GM19455 (cell line): ENCODE data around the gene ZFR2.

ENCODE experiments used
- ATAC-seq: cut with Tn5 transposase; IDR thresholded peaks from one replicate; pipeline ENCODE4 v1.9.1; 2021; ENCODE audit not compliant: unreplicated experiment

The ZFR2 gene

DNA sequence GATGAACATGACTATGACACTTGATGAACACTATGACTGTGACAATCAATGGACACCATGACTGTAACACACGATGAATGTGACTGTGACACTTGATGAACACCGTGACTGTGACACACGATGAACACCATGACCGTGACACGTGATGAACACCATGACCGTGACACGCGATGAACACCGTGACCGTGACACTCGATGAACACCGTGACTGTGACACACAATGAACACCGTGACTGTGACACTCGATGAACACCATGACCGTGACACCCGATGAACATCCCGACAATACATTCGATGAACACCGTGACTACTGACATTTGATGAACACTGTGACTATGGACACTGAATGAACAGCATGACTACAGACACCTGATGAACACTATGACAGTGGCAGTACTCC lies 30.9 kb downstream of the ZFR2 start:
- no peak for ATAC-seq

DNA sequence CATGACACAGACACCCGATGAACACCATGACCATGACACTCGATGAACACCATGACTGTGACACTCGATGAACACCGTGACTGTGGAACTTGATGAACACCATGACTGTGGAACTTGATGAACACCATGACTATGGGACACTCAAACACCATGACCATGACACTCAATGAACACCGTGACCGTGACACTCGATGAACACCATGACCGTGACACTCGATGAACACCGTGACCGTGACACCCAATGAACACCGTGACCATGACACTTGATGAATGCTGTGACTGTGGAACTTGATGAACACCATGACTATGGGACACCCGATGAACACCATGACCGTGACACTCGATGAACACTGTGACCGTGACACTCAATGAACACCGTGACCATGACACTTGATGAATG lies 31.5 kb downstream of the ZFR2 start:
- no peak for ATAC-seq

- no peak for ATAC-seq
These were observed 32.0 kb downstream of the ZFR2 start for GRCh38 chr19:3836887-3837286.

GRCh38 chr19:3835055-3835435 lies 33.8 kb downstream of the ZFR2 start:
- ATAC-seq: no peak

- no peak for ATAC-seq
These were observed 34.3 kb downstream of the ZFR2 start for GRCh38 chr19:3834349-3835054.

GRCh38 chr19:3833578-3834348 lies 35.1 kb downstream of the ZFR2 start:
- no peak for ATAC-seq

DNA sequence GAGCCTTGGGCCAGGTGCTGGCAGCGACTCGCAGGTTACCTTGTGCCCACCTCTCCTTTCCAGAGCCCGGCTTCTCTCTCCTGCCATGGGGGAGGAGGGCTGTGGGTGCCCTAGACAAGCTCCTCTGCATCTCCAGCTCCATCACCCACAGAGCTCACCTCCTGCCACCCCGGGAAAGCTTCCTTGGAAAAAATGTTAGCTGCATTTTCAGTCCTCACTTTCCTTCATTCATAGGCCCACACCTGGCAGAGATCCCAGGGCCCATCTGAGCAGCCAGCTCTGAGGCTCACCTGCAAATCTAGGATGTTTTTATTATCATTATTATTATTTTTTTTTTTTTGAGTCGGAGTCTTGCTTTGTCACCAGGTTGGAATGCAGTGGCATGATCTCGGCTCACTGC lies 36.8 kb downstream of the ZFR2 start:
- ATAC-seq: no peak

GRCh38 chr19:3831601-3832000 lies 37.2 kb downstream of the ZFR2 start:
- ATAC-seq: no peak

DNA sequence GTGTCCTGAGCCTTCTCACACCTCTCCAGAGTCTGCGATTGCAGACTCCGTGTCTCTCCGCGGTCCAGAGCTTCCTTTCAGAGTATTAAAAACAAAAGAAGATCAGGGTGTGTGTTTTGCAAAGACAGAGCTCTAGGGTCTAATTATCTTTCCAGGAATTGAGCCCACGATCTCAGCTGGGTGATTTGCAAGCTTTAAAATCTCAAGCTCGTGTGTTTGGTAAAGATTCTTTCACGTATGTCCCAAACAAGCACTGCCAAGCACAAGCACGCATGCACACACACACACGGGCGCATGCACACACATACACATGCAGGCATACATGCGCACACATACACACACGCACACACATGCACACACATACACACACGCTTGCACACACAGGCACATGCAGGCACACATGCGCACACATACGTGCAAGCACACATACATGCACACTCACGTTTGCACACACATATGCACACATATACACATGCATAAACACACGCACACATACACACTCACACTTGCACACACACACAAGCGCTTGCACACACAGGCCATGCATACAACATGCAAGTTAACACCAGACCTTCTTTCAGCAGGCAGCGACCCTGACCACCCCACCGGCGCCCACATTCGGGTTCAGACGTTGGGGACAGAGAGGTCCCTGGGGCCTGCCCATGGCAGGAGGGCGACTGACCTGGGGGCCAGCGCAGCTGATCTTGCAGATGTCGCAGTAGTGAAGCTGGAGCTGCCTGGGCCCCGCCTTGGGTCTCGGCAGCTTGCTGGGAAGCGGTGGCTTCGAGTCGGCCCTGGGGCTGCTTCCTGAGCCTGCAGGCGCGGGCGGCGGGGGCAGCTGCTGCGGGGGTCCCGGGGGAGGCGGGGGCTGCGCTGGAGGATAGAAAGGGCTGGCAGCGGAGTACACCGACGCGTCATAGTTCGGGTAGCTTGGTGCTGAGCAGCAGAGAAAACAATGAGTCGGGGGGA lies 37.9 kb downstream of the ZFR2 start:
- ATAC-seq: no peak

GRCh38 chr19:3827306-3827705 lies 41.5 kb downstream of the ZFR2 start:
- ATAC-seq: no peak

DNA sequence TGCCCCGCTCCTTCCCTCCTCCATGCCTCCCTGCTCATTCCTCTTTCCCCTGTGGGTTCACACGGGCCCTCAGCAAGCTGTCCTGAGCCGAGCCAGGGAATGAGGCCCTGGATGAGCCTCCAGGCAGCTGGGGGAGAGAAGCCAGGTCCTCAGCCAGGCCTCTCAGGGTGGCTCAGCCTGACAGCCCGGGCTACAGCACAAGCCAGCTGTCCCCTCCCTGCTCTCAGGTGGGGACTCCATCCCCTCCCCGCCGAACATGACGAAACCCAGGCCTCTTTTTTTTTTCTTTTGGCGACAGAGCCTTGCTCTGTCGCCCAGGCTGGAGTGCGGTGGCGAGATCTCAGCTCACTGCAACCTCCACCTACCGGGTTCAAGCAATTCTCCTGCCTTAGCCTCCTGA lies 42.7 kb downstream of the ZFR2 start:
- no peak for ATAC-seq

DNA sequence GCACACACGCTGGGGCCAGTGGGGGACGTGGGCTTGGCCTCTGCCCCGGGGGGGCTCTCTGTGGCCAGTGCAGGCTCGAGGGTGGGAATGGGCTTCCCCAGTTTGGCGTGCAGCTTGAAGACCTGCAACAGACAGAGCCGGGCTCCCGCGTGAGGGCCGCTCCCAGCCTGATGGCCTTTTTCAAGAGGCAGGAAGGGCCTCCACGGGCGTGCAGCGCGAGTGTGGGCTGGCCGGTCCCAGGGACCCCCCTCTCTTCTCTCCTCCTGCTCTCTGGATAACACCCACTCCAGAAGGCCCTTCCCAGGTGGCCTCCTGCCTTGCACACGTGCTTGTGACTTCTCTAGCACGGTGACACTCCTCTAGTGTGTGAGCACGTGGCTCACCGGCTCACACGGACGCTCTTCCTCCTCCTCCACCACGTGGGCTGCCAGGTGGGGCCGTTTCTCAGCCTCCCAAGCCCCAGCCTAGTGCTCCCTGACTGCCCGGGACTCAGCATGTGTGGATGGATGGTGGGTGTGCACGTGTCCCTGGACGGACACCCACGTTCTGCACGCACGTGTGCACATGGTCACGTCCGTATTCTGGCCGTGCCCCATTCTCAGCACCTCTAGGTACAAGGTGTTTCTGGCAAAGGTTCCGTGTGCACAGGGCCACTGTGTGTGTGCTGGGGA lies 43.4 kb downstream of the ZFR2 start:
- ATAC-seq: no peak

- no peak for ATAC-seq
These were observed 45.5 kb downstream of the ZFR2 start for GRCh38 chr19:3823350-3823713.

DNA sequence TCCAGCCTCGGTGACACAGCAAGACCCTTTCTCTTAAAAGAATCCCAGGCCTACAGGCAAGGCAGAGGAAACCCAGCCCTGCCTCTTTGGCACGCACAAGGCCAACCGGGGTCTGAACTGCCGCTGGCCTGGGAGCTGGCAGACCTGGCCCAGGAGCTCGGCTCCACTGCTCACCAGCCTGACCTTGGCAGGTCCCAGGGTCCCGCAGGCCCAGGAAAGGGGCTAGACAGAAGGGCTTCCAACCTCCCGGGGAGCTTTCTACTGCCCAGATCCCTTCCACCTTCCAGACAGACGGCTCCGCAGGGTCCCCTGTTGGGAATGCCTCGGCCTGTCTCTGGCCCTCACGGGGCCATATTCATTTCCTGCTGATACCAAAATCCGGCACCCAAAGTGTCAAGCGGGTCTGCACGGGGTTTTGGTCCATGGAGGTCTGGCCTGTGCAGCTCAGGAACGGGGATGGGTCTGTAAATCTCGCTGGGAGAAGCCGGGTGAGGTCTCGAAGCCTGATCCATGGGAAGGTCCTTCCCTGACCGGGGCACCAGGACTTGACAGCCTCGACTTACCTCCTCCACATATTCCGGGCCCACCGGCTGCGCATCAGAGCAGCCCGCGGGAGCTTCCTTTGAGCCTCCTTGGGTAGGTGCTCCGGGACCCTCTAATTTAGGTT lies 46.0 kb downstream of the ZFR2 start:
- no peak for ATAC-seq

DNA sequence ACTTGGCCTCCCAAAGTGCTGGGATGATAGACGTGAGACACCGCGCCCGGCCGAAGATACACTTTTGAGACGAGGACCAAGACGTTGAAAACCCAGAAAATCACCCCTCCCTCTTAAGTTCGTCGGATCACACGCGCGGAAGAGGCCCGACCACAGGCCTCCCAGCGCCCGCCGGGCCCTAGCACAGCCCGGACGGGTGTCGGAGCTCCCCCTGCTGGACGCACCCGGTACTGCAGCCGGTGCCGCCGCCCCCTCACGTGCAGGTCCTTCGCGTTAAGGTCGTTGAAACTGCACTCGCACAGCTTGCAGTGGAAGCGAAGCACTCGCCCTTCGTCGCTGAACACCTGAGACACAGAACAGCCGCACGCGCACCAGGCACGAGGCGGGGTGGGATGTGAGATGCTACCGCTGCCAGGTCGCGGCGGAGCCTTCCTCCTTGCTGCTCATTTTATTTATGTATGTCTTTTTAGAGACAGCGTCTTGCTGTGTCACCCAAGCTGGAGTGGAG lies 46.9 kb downstream of the ZFR2 start:
- no peak for ATAC-seq

- no peak for ATAC-seq
These were observed 47.7 kb downstream of the ZFR2 start for GRCh38 chr19:3821156-3821555.

- no peak for ATAC-seq
These were observed 48.8 kb downstream of the ZFR2 start for GRCh38 chr19:3819989-3820388.

DNA sequence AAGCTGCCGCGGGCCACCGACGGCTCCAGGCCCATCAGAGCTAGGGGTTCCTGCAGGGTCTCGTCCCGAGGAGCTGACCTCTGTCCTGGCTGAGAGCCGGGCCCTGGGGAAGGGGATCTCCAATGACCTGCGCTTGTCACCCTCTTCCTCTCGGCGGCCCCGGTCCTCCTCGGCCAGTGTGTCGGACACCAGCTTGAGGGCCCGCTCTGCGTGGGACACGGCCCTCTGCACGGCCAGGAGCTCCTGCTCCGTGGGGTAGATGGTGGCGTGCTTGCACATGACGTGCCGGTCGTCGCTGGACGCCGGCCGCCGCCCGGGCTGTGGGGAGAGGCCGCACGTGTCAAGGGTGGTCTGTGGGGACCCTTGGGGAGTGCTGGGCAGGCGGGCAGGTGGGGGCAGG lies 49.9 kb downstream of the ZFR2 start:
- no peak for ATAC-seq

GRCh38 chr19:3818466-3818865 lies 50.4 kb downstream of the ZFR2 start:
- no peak for ATAC-seq

GRCh38 chr19:3817761-3818160 lies 51.1 kb downstream of the ZFR2 start:
- no peak for ATAC-seq
